GM12801 (cell line): ENCODE data around the gene VGLL4.

ENCODE experiments used
- TF ChIP-seq, protein P1 (sequence below): IDR thresholded peaks from one replicate; pipeline ENCODE4 v1.5.1; 2011; ENCODE audit warnings: control low read depth; ENCODE audit not compliant: insufficient read length; ENCODE audit errors: extremely low read depth

Gene VGLL4

DNA sequence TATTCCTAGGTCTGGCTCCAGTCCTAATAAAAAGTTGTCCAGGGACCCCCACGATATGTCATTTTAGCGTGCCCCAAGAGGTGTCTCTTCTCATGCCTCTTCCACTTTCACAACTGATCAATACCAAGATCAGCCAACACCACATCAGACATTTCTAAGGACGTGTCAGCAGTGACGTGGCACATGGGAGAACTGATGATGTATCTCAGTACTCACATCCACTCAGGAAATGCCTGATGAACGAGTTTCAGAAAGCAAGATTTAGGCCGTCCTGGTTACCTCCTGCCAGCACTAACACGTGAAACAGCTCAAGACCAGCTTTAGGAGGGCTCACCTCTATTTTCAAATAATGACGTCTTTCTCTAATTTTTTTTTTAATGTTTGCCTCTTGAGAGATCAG is 19.6 kb downstream of the VGLL4 start:
- TF ChIP-seq, protein P1, sequence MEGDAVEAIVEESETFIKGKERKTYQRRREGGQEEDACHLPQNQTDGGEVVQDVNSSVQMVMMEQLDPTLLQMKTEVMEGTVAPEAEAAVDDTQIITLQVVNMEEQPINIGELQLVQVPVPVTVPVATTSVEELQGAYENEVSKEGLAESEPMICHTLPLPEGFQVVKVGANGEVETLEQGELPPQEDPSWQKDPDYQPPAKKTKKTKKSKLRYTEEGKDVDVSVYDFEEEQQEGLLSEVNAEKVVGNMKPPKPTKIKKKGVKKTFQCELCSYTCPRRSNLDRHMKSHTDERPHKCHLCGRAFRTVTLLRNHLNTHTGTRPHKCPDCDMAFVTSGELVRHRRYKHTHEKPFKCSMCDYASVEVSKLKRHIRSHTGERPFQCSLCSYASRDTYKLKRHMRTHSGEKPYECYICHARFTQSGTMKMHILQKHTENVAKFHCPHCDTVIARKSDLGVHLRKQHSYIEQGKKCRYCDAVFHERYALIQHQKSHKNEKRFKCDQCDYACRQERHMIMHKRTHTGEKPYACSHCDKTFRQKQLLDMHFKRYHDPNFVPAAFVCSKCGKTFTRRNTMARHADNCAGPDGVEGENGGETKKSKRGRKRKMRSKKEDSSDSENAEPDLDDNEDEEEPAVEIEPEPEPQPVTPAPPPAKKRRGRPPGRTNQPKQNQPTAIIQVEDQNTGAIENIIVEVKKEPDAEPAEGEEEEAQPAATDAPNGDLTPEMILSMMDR: no peak

GRCh38 chr3:11622586-11623550 is 20.8 kb downstream of the VGLL4 start:
- TF ChIP-seq, protein P1: no peak

GRCh38 chr3:11621077-11621476 is 22.6 kb downstream of the VGLL4 start:
- TF ChIP-seq, protein P1: no peak

GRCh38 chr3:11619946-11620652 is 23.6 kb downstream of the VGLL4 start:
- TF ChIP-seq, protein P1: no peak

DNA sequence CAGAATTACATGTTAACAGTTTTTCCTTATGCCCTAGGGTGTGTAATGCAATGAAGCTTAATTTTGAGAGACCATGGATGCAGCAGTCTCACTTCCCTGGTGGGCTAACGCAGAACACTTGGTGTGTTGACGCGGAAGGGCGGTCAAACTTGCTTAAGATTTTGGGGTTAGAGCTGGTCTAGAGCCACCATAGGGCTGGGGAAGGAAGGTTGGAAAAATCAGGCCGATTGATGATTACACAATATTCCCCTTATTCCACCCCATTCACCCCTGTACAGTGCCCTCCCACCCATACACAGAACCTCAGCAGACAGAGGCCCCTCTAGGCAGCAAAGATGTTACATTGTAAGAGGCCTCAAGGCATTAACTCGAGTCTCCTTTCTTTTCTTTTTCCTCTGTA is 24.3 kb downstream of the VGLL4 start:
- TF ChIP-seq, protein P1: no peak

DNA sequence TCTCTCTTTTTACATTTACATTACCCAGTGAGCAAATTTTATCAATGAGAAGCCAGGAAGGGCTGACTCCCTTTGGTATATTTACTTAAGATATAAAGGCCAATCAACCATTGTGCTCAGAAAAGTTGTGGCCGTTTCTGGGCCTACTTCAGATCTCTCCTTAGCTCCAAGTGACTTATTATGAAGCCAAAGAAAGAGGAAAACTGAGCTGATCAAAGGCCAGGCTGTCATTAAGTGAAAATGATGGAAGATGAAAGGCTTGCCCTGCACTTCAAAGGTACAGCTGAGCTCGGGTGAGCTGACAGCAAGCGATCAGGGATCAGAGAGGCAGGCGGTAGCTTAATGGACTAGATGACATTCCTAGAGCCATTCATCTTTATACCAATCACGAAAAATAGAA is 24.8 kb downstream of the VGLL4 start:
- TF ChIP-seq, protein P1: no peak

DNA sequence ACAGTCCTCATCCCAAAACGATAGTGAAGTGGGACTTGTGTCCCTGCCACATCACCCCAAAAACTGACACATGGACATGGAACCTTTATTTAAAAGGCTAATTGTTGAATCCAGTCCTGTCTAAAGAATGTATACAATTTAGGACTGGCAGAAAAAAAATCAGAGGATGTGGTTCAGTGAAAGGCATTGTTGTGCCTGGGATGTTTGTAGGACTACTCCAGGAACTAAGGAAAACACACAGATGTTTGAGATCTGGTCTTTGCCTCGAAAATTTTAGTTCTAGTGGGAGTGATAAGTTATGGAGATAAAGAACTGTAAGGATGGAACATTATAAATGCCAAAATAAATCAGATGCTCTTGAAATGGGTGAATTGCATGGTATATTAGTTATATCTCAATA is 27.2 kb downstream of the VGLL4 start:
- TF ChIP-seq, protein P1: no peak
